ENCODE data around the gene CCDC88C. TPM values are rescaled to one million over a fixed set of nuclear protein-coding genes. Genes with fewer than 3 reads are reported as not detected.

The CCDC88C gene
- polyA plus RNA-seq, 2 of the 4 experiments (the other 2 are of a cell fraction) = 2.9 to 3.7 TPM

DNA sequence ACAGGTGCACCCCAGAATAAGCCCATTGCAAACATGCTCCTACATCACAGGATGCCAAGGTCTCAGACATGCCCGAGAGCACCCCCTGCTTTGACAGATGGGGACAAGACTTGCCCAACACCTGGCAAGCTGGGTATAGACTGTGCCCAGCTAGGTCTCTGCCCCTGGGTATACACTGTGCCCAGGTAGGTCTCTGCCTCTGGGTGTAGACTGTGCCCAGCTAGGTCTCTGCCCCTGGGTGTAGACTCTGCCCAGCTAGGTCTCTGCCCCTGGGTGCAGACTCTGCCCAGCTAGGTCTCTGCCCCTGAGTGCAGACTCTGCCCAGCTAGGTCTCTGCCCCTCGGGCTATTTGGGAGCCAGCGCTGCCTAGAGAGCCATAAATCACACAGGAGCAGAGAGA is 85.9 kb downstream of the CCDC88C start:
- 72% methylated on average over 2 of the region's 3 CpGs for WGBS (ENCODE audit: missing lambda C conversion rate)
- POLR2A ChIA-PET = no interaction called here
- CTCF ChIA-PET = interaction anchor here (0.9 to 4.0 kb wide), 3 partner anchors 8 to 88 kb away, joined by 4 to 18 read pairs (median 4); no protein-coding TSS in a partner anchor

DNA sequence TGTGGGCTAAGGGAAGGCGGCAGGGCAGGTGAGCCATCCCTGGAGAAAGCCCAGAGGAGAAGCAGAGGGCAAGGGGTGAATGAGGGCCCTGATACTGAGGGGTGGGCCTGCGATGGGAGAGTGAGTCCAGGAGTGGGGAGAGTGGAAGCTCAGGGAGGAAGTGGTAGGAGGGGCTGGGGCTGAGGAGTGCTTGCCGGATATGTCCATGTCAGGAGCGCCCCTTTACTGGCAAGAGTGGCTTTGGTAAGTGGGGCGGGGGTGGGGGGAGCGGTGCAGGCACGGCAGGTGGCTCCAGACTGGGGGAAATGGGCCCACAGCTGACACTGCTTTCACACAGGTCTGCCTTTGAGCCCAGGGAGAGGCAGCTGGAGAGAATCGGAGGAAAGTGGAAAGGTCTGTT is 86.8 kb downstream of the CCDC88C start:
- DNase-seq (ENCODE audit: low read depth in 1 of 2, low spot score in 1 of 2) (no peak), ATAC-seq (no peak), FAIRE-seq (no peak)
- WGBS (ENCODE audit: missing lambda C conversion rate) = 88% methylated on average over 6 of the region's 8 CpGs
- TF ChIP-seq CEBPB (IDR thresholded peaks at IDR 0.05) = no peak
- TF ChIP-seq ZSCAN20 (CRISPR knock-in tag; IDR thresholded peaks at IDR 0.05) = no peak
- TF ChIP-seq, protein P1, sequence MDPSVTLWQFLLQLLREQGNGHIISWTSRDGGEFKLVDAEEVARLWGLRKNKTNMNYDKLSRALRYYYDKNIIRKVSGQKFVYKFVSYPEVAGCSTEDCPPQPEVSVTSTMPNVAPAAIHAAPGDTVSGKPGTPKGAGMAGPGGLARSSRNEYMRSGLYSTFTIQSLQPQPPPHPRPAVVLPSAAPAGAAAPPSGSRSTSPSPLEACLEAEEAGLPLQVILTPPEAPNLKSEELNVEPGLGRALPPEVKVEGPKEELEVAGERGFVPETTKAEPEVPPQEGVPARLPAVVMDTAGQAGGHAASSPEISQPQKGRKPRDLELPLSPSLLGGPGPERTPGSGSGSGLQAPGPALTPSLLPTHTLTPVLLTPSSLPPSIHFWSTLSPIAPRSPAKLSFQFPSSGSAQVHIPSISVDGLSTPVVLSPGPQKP (IDR thresholded peaks at IDR 0.05; ENCODE audit: low read depth, low read length) = no peak
- Histone ChIP-seq H3K27ac (no peak overlapping the region), H3K9me3 (no peaks in the 10 kb centered on the region), H3K4me2 (no peak overlapping the region), H3K4me3 (no peak overlapping the region), H3K4me1 (no peaks in the 10 kb centered on the region)
- POLR2A ChIA-PET = no interaction called here
- CTCF ChIA-PET = interaction anchor here (0.9 to 4.0 kb wide), 3 partner anchors 8 to 89 kb away, joined by 4 to 18 read pairs (median 4); no protein-coding TSS in a partner anchor

More for the DNA sequence above, 85.9 kb downstream of the CCDC88C start:
- ATAC-seq = peak in 1 of 2 experiments; percentile 17; a peak in 1 of 6 replicates
- FAIRE-seq = no peak
- TF ChIP-seq POLR2AphosphoS2 (conservative IDR thresholded peaks at IDR 0.05; ENCODE audit: low read length) = no peak
- no peak for TF ChIP-seq FOSL2 (IDR thresholded peaks at IDR 0.05)
- TF ChIP-seq FOSL2 (CRISPR knock-in tag; IDR thresholded peaks at IDR 0.05) = no peak
- no peak for TF ChIP-seq RAD21 (conservative IDR thresholded peaks at IDR 0.05 in 1 of 2, IDR thresholded peaks at IDR 0.05 in 1 of 2)
- no peak for TF ChIP-seq EHF (CRISPR knock-in tag; IDR thresholded peaks at IDR 0.05)
- TF ChIP-seq ZC3H11A (IDR thresholded peaks at IDR 0.05) = no peak
- TF ChIP-seq HDAC2 (IDR thresholded peaks at IDR 0.05) = no peak
- TF ChIP-seq NPAS2 (CRISPR knock-in tag; IDR thresholded peaks at IDR 0.05; ENCODE audit: borderline replicate concordance) = no peak
- no peak for TF ChIP-seq TFCP2L1 (CRISPR knock-in tag; IDR thresholded peaks at IDR 0.05)
- TF ChIP-seq GATA3 (IDR thresholded peaks at IDR 0.05; ENCODE audit: borderline replicate concordance) = no peak
- TF ChIP-seq CEBPB (IDR thresholded peaks at IDR 0.05) = no peak
- TF ChIP-seq SREBF2 (IDR thresholded peaks at IDR 0.05) = no peak
- TF ChIP-seq, protein P2, sequence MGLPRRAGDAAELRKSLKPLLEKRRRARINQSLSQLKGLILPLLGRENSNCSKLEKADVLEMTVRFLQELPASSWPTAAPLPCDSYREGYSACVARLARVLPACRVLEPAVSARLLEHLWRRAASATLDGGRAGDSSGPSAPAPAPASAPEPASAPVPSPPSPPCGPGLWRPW (IDR thresholded peaks at IDR 0.05) = no peak
- no peak for TF ChIP-seq CHD2 (IDR thresholded peaks at IDR 0.05; ENCODE audit: low read length, partially characterized antibody)
- TF ChIP-seq ZNF302 (CRISPR knock-in tag; IDR thresholded peaks at IDR 0.05) = no peak
- TF ChIP-seq, protein P3, sequence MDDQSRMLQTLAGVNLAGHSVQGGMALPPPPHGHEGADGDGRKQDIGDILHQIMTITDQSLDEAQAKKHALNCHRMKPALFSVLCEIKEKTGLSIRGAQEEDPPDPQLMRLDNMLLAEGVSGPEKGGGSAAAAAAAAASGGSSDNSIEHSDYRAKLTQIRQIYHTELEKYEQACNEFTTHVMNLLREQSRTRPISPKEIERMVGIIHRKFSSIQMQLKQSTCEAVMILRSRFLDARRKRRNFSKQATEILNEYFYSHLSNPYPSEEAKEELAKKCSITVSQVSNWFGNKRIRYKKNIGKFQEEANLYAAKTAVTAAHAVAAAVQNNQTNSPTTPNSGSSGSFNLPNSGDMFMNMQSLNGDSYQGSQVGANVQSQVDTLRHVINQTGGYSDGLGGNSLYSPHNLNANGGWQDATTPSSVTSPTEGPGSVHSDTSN (IDR thresholded peaks at IDR 0.05) = no peak
- no peak for TF ChIP-seq FOSB (CRISPR knock-in tag; IDR thresholded peaks at IDR 0.05)
- TF ChIP-seq, protein P4, sequence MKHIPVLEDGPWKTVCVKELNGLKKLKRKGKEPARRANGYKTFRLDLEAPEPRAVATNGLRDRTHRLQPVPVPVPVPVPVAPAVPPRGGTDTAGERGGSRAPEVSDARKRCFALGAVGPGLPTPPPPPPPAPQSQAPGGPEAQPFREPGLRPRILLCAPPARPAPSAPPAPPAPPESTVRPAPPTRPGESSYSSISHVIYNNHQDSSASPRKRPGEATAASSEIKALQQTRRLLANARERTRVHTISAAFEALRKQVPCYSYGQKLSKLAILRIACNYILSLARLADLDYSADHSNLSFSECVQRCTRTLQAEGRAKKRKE (CRISPR knock-in tag; IDR thresholded peaks at IDR 0.05; ENCODE audit: low read depth) = no peak
- TF ChIP-seq MYC (IDR thresholded peaks at IDR 0.05; ENCODE audit: borderline replicate concordance, low read length) = no peak
- H3K9me3 ChIP-seq = no peaks in the 10 kb centered on the region
- H3K27ac ChIP-seq = no peak overlapping the region
- no peak overlapping the region for H3K4me3 ChIP-seq
- DNase-seq (ENCODE audit: low read depth in 1 of 2, low spot score in 1 of 2) = no peak
- no peak overlapping the region for H3K4me2 ChIP-seq
- no peaks in the 10 kb centered on the region for H3K4me1 ChIP-seq

DNA sequence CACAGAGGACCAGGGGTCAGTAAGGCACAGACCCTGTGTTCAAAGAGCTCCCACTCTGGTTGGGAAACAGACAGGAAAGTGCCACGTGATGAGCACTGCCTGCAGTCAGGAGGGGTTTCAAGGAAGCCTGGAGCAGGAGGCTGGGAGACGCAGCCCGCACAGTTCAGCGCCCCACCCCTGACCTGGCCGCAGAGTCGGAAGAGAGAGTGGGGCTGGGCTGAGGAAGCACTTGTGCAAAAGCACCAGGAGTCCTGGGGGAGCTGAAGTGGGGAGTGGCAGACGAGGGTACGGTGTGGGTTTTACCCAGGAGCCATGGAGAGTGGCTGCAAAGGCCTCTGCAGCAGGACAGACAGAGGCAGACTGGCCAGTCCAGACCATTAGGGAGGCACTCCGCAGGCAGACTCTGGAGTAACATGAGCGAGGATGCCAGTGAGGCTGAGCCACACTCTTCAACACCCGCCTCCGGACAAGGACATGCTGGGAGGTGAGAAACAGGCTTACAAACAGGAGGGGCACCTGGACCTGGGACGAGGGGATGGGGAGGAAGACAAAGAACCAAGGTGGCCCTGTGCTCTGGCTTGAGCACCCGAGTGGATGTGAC is 87.4 kb downstream of the CCDC88C start:
- no peak overlapping the region for H3K27ac ChIP-seq
- no peak for ATAC-seq
- H3K9me3 ChIP-seq = no peaks in the 10 kb centered on the region
- FAIRE-seq = no peak
- H3K4me2 ChIP-seq = no peak overlapping the region
- 88% methylated on average over 14 of the region's 14 CpGs for WGBS (ENCODE audit: missing lambda C conversion rate)
- no peaks in the 10 kb centered on the region for H3K4me1 ChIP-seq
- ChIA-PET CTCF (interaction anchor here (1.3 to 2.8 kb wide), 2 partner anchors 20 to 88 kb away, joined by 3 to 11 read pairs; partner anchors contain the start of gene CCDC88C), POLR2A (no interaction called here)
- no peak overlapping the region for H3K4me3 ChIP-seq
- DNase-seq (ENCODE audit: low read depth in 1 of 2, low spot score in 1 of 2) = no peak
- TF ChIP-seq ZC3H11A (IDR thresholded peaks at IDR 0.05) (no peak), HEYL (CRISPR knock-in tag; IDR thresholded peaks at IDR 0.05) (no peak), TP53 (CRISPR knock-in tag; IDR thresholded peaks at IDR 0.05) (no peak), EP300 (IDR thresholded peaks at IDR 0.05) (no peak), ZNF302 (CRISPR knock-in tag; IDR thresholded peaks at IDR 0.05) (no peak), CEBPB (IDR thresholded peaks at IDR 0.05) (no peak), ESRRA (IDR thresholded peaks at IDR 0.05; ENCODE audit: borderline replicate concordance, low read length) (no peak), SMC3 (IDR thresholded peaks at IDR 0.05) (no peak), MAZ (IDR thresholded peaks at IDR 0.05; ENCODE audit: borderline replicate concordance, low read depth, low read length) (no peak), RARB (CRISPR knock-in tag; IDR thresholded peaks at IDR 0.05) (no peak)
- TF ChIP-seq, protein P5, sequence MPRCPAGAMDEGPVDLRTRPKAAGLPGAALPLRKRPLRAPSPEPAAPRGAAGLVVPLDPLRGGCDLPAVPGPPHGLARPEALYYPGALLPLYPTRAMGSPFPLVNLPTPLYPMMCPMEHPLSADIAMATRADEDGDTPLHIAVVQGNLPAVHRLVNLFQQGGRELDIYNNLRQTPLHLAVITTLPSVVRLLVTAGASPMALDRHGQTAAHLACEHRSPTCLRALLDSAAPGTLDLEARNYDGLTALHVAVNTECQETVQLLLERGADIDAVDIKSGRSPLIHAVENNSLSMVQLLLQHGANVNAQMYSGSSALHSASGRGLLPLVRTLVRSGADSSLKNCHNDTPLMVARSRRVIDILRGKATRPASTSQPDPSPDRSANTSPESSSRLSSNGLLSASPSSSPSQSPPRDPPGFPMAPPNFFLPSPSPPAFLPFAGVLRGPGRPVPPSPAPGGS (IDR thresholded peaks at IDR 0.05) = no peak
- TF ChIP-seq, protein P3 (IDR thresholded peaks at IDR 0.05) = no peak

Data from A549 (cell line).